IMR-90 (cell line): ENCODE results near the gene DUSP14. TPM values are rescaled to one million over a fixed set of nuclear protein-coding genes. Genes with fewer than 3 reads are reported as not detected.
A peak's percentile ranks its signal among the peaks of the same experiment; 100 is the strongest.
"Not testable (repeated sequence)": the region's sequence is repeated elsewhere in the genome, so short reads cannot be mapped to it uniquely, and the experiment has no call there.

Experiments
- ATAC-seq: fragments of 200-7000 bp; cut with Tn5 transposase; 2 replicates; pipeline ENCODE4 v1.9.1; 2020; ENCODE audit warnings: low read depth, mild to moderate bottlenecking, moderate library complexity
- BruUV-seq: library from RNA; stranded (reverse); fragments of 400-500 nt; replicated peaks from 2 replicates; lab custom pipeline; 2021; lab: Mats Ljungman, UMichigan
- CTCF ChIA-PET: fragments of 300-600 bp; formaldehyde crosslinking; extraction: SDS; loops from one replicate; lab custom pipeline; 2021; ENCODE audit warnings: antibody characterized with exemption; lab: Yijun Ruan, JAX
- POLR2A ChIA-PET: fragments of 300-600 bp; sonication (Branson Sonifier 250); formaldehyde crosslinking; loops from one replicate; lab custom pipeline; 2022; ENCODE audit warnings: antibody characterized with exemption; ENCODE audit not compliant: unreplicated experiment; lab: Charles Lee
- DNase-seq: peaks from one replicate; pipeline ENCODE4 v3.0.0; 2013
- H2AFZ ChIP-seq: replicated peaks from 2 replicates; pipeline ENCODE3; 2013; ENCODE audit warnings: low read length, mild to moderate bottlenecking; ENCODE audit not compliant: poor library complexity
- H2AK5ac ChIP-seq: 2 replicates; pipeline ENCODE4 v1.6.1; 2013; ENCODE audit warnings: low read depth, low read length, inconsistent platforms
- H2AK9ac ChIP-seq: replicated peaks from 2 replicates; pipeline ENCODE3; 2013; ENCODE audit warnings: mild to moderate bottlenecking, low read depth, low read length, moderate library complexity; ENCODE audit not compliant: poor library complexity
- H2BK120ac ChIP-seq: 2 replicates; pipeline ENCODE4 v1.6.1; 2013; ENCODE audit warnings: low read depth, low read length, inconsistent platforms
- H2BK15ac ChIP-seq: 3 replicates; pipeline ENCODE4 v1.6.1; 2013; ENCODE audit warnings: low read depth, low read length, inconsistent platforms
- H2BK20ac ChIP-seq: 2 replicates; pipeline ENCODE4 v1.6.1; 2013; ENCODE audit warnings: low read depth, mild to moderate bottlenecking, inconsistent platforms, low read length, moderate library complexity
- H2BK5ac ChIP-seq: 2 replicates; pipeline ENCODE4 v1.6.1; 2013; ENCODE audit warnings: mild to moderate bottlenecking, low read depth, low read length, inconsistent platforms; ENCODE audit not compliant: poor library complexity, severe bottlenecking
- H3K14ac ChIP-seq: replicated peaks from 2 replicates; pipeline ENCODE4 v1.6.1; 2013; ENCODE audit warnings: low read depth, low read length, inconsistent platforms
- H3K18ac ChIP-seq: 2 replicates; pipeline ENCODE4 v1.6.1; 2013; ENCODE audit warnings: low read depth, low read length, control low read depth
- H3K23ac ChIP-seq: 2 replicates; pipeline ENCODE4 v1.6.1; 2013; ENCODE audit warnings: low read depth, low read length, inconsistent platforms
- H3K27ac ChIP-seq: 2 replicates; pipeline ENCODE4 v1.5.1; 2013; ENCODE audit warnings: mild to moderate bottlenecking, control low read depth, low read length; ENCODE audit not compliant: insufficient read depth
- H3K27me3 ChIP-seq: 2 replicates; pipeline ENCODE4 v1.6.1; 2013; ENCODE audit warnings: low read length; ENCODE audit not compliant: control insufficient read depth, insufficient read depth
- H3K36me3 ChIP-seq: 2 replicates; pipeline ENCODE4 v1.6.1; 2013; ENCODE audit warnings: low read length, mixed read lengths; ENCODE audit not compliant: control insufficient read depth, insufficient read depth
- H3K4ac ChIP-seq: 2 replicates; pipeline ENCODE4 v1.6.1; 2013; ENCODE audit warnings: low read depth, low read length, inconsistent platforms
- H3K4me1 ChIP-seq: 2 replicates; pipeline ENCODE4 v1.6.1; 2013; ENCODE audit warnings: low read length, mixed read lengths; ENCODE audit not compliant: control insufficient read depth, insufficient read depth
- H3K4me2 ChIP-seq: 2 replicates; pipeline ENCODE4 v1.6.1; 2013; ENCODE audit warnings: low read depth, mild to moderate bottlenecking, control low read depth, low read length, moderate library complexity
- H3K4me3 ChIP-seq: 2 replicates; pipeline ENCODE4 v1.5.1; 2013; ENCODE audit warnings: low read depth, mild to moderate bottlenecking, control low read depth, low read length, moderate library complexity; ENCODE audit not compliant: insufficient read depth
- H3K56ac ChIP-seq: 2 replicates; pipeline ENCODE4 v1.6.1; 2013; ENCODE audit warnings: low read length, inconsistent platforms; ENCODE audit not compliant: insufficient read depth; ENCODE audit errors: extremely low read depth
- H3K79me1 ChIP-seq, 2 experiments: 2 replicates each; pipeline ENCODE4 v1.6.1; 2013; ENCODE audit warnings: low read length in 2 of 2, inconsistent platforms in 1 of 2, low read depth in 1 of 2
- H3K9ac ChIP-seq: 2 replicates; pipeline ENCODE4 v1.6.1; 2013; ENCODE audit warnings: low read depth, low read length, control low read depth
- H3K9me1 ChIP-seq: 2 replicates; pipeline ENCODE4 v1.6.1; 2013; ENCODE audit warnings: low read length, inconsistent platforms; ENCODE audit not compliant: insufficient read depth
- H3K9me3 ChIP-seq: 2 replicates; pipeline ENCODE4 v1.6.1; 2013; ENCODE audit warnings: low read length; ENCODE audit not compliant: control insufficient read depth, insufficient read depth
- H4K20me1 ChIP-seq: 2 replicates; pipeline ENCODE4 v1.6.1; 2013; ENCODE audit warnings: low read length, inconsistent platforms; ENCODE audit not compliant: insufficient read depth
- H4K5ac ChIP-seq: 2 replicates; pipeline ENCODE4 v1.6.1; 2013; ENCODE audit warnings: mild to moderate bottlenecking, low read depth, low read length, control low read depth
- H4K8ac ChIP-seq, 2 experiments: 2 replicates each; pipeline ENCODE4 v1.6.1; 2013; ENCODE audit warnings: low read depth in 2 of 2, low read length in 2 of 2, control low read depth in 1 of 2, inconsistent platforms in 1 of 2
- H4K91ac ChIP-seq: 2 replicates; pipeline ENCODE4 v1.6.1; 2013; ENCODE audit warnings: low read depth, low read length, inconsistent platforms; ENCODE audit not compliant: insufficient read depth
- CEBPB ChIP-seq: IDR thresholded peaks from 2 replicates; pipeline ENCODE4 v1.6.1; 2012; ENCODE audit warnings: low read depth, low read length, improper control_type of control experiment
- WGBS, 2 experiments: methylation state at CpG; one replicate each; pipeline versions ENCODE4 v1.1.5 to v1.1.7; 2013; ENCODE audit warnings: missing lambda C conversion rate in 2 of 2; ENCODE audit not compliant: insufficient read length in 1 of 2; ENCODE audit errors: extremely low coverage in 2 of 2; 5-methylcytosine and 5-hydroxymethylcytosine counted together
- dilution Hi-C: fragments of 300-500 bp; cut with HindIII; formaldehyde crosslinking; loops from one replicate; pipeline ENCODE4 v1.14.3; 2018; ENCODE audit warnings: low sequenced_read_pairs; ENCODE audit not compliant: unreplicated experiment
- in situ Hi-C: fragments of 300-500 bp; cut with MboI; formaldehyde crosslinking; loops from 3 replicates; pipeline ENCODE4 v1.14.3; 2019; ENCODE audit warnings: low sequenced_read_pairs, inconsistent platforms, mixed read lengths
- intact Hi-C: fragments of 100-400 bp; cut with micrococcal nuclease; formaldehyde crosslinking; loops from 2 replicates; pipeline ENCODE4 v1.10.0; 2022
- polyA plus RNA-seq, 3 experiments: library from polyadenylated mRNA; depleted of rRNA; stranded (reverse); fragments of >200 nt; gene quantifications; 2 replicates each; pipeline ENCODE4 v1.2.3, GENCODE V29; 2012; ENCODE audit warnings: low replicate concordance in 1 of 3
- total RNA-seq: library from RNA; depleted of rRNA; stranded (reverse); fragments of >200 nt; gene quantifications from 2 replicates; pipeline ENCODE4 v1.2.3, GENCODE V29; 2012

Gene DUSP14
- total and polyA plus RNA-seq, 2 of the 4 experiments (the other 2 are of a cell fraction) = 97.5 to 127 TPM

- H3K18ac ChIP-seq, CTCF ChIA-PET, H2BK5ac ChIP-seq, H3K4me3 ChIP-seq, H4K5ac ChIP-seq, H3K36me3 ChIP-seq, H3K27me3 ChIP-seq, H3K27ac ChIP-seq, H3K4me2 ChIP-seq, H3K4me1 ChIP-seq, H3K23ac ChIP-seq, BruUV-seq, H4K20me1 ChIP-seq, POLR2A ChIA-PET, H3K4ac ChIP-seq, H2AK5ac ChIP-seq, H3K9ac ChIP-seq, ATAC-seq, H2BK20ac ChIP-seq, H2BK15ac ChIP-seq, H3K56ac ChIP-seq, H3K14ac ChIP-seq, in situ Hi-C loops, H3K9me3 ChIP-seq, dilution Hi-C loops, H2BK120ac ChIP-seq, H2AFZ ChIP-seq, intact Hi-C loops, H4K8ac ChIP-seq, H4K91ac ChIP-seq, H2AK9ac ChIP-seq, DNase-seq: not testable (repeated sequence)
- TF ChIP-seq CEBPB = 0 out of 2 replicates have a peak, but pooled peaks have one; percentile 46
- Histone ChIP-seq H3K79me1 (peaks cover 2 to 23% of the 10 kb centered on the region in 2 experiments; a peak in 2 of 4 replicates), H3K9me1 (peaks cover 11% of the 10 kb centered on the region)
- no CpG with 5 or more reads among the region's 3 CpGs for WGBS, 2 experiments
These were observed 31.9 kb upstream of the DUSP14 start for GRCh38 chr17:37457801-37458200.
